ENCODE results near the gene EFNA2. TPM values are rescaled to one million over a fixed set of nuclear protein-coding genes. Genes with fewer than 3 reads are reported as not detected.
"Not testable (repeated sequence)": the region's sequence is repeated elsewhere in the genome, so short reads cannot be mapped to it uniquely, and the experiment has no call there.

EFNA2 gene
- total and polyA plus RNA-seq, 9 donors, result 0.42 to 4.5 (median 2.3) TPM

GRCh38 chr19:1302533-1303239, 17.0 kb downstream of the EFNA2 start:
- 65% methylated on average over 23 of the region's 36 CpGs for WGBS (ENCODE audit: insufficient coverage)
- H3K27me3 ChIP-seq (ENCODE audit: control insufficient read depth, insufficient read depth, low read length), result peaks cover 11% of the 10 kb centered on the region

GRCh38 chr19:1304197-1304924, 18.7 kb downstream of the EFNA2 start:
- no peaks in the 10 kb centered on the region for H3K36me3 ChIP-seq (ENCODE audit: control insufficient read depth, insufficient read depth, low read length)
- 81% methylated on average over 27 of the region's 28 CpGs for WGBS (ENCODE audit: insufficient coverage)
- H3K4me1 ChIP-seq (ENCODE audit: control insufficient read depth, insufficient read depth, low read length), result no peaks in the 10 kb centered on the region

More at GRCh38 chr19:1302533-1303239, 17.0 kb downstream of the EFNA2 start:
- Histone ChIP-seq H3K4me1 (ENCODE audit: control insufficient read depth, insufficient read depth, low read length) (no peaks in the 10 kb centered on the region), H3K27ac (ENCODE audit: low read length) (no peak overlapping the region), H3K9me3 (replicated peaks; ENCODE audit: control insufficient read depth, low read depth, low read length) (no peaks in the 10 kb centered on the region), H3K4me3 (ENCODE audit: low read length) (no peak overlapping the region), H3K36me3 (ENCODE audit: control insufficient read depth, insufficient read depth, low read length) (no peaks in the 10 kb centered on the region)
- no peak for DNase-seq

GRCh38 chr19:1305354-1305753, 19.7 kb downstream of the EFNA2 start:
- DNase-seq; H3K4me1 ChIP-seq (ENCODE audit: control insufficient read depth, insufficient read depth, low read length); H3K9me3 ChIP-seq (replicated peaks; ENCODE audit: control insufficient read depth, low read depth, low read length); H3K27ac ChIP-seq (ENCODE audit: low read length); H3K4me3 ChIP-seq (ENCODE audit: low read length); H3K36me3 ChIP-seq (ENCODE audit: control insufficient read depth, insufficient read depth, low read length): not testable (repeated sequence)
- H3K27me3 ChIP-seq (ENCODE audit: control insufficient read depth, insufficient read depth, low read length), result peaks cover 17% of the 10 kb centered on the region
- WGBS (ENCODE audit: insufficient coverage), result 67% methylated on average over 3 of the region's 9 CpGs

More at GRCh38 chr19:1304197-1304924, 18.7 kb downstream of the EFNA2 start:
- DNase-seq, result no peak
- H3K27me3 ChIP-seq (ENCODE audit: control insufficient read depth, insufficient read depth, low read length), result peaks cover 11% of the 10 kb centered on the region
- H3K4me3 ChIP-seq (ENCODE audit: low read length), result no peak overlapping the region
- no peak overlapping the region for H3K27ac ChIP-seq (ENCODE audit: low read length)
- H3K9me3 ChIP-seq (replicated peaks; ENCODE audit: control insufficient read depth, low read depth, low read length), result no peaks in the 10 kb centered on the region

- DNase-seq, result no peak
- H3K27ac ChIP-seq (ENCODE audit: low read length), result no peak overlapping the region
- 92% methylated on average over 32 of the region's 38 CpGs for WGBS (ENCODE audit: insufficient coverage)
- no peaks in the 10 kb centered on the region for H3K36me3 ChIP-seq (ENCODE audit: control insufficient read depth, insufficient read depth, low read length)
- H3K27me3 ChIP-seq (ENCODE audit: control insufficient read depth, insufficient read depth, low read length), result peaks cover 13% of the 10 kb centered on the region
- no peaks in the 10 kb centered on the region for H3K9me3 ChIP-seq (replicated peaks; ENCODE audit: control insufficient read depth, low read depth, low read length)
- no peak overlapping the region for H3K4me3 ChIP-seq (ENCODE audit: low read length)
- H3K4me1 ChIP-seq (ENCODE audit: control insufficient read depth, insufficient read depth, low read length), result peaks cover 14% of the 10 kb centered on the region
These were observed 21.6 kb downstream of the EFNA2 start for GRCh38 chr19:1307320-1307719.

- 83% methylated on average over 17 of the region's 20 CpGs for WGBS (ENCODE audit: insufficient coverage)
- DNase-seq, result no peak
These were observed 22.2 kb downstream of the EFNA2 start for GRCh38 chr19:1307755-1308303.

GRCh38 chr19:1308718-1309117, 23.0 kb downstream of the EFNA2 start:
- H3K27ac ChIP-seq (ENCODE audit: low read length), result no peak overlapping the region
- DNase-seq, result no peak
- no peaks in the 10 kb centered on the region for H3K36me3 ChIP-seq (ENCODE audit: control insufficient read depth, insufficient read depth, low read length)
- peaks cover 28% of the 10 kb centered on the region for H3K4me1 ChIP-seq (ENCODE audit: control insufficient read depth, insufficient read depth, low read length)
- H3K27me3 ChIP-seq (ENCODE audit: control insufficient read depth, insufficient read depth, low read length), result peaks cover 15% of the 10 kb centered on the region
- H3K9me3 ChIP-seq (replicated peaks; ENCODE audit: control insufficient read depth, low read depth, low read length), result no peaks in the 10 kb centered on the region
- no peak overlapping the region for H3K4me3 ChIP-seq (ENCODE audit: low read length)
- 54% methylated on average over 3 of the region's 11 CpGs for WGBS (ENCODE audit: insufficient coverage)

More at GRCh38 chr19:1307755-1308303, 22.2 kb downstream of the EFNA2 start:
- H3K4me1 ChIP-seq (ENCODE audit: control insufficient read depth, insufficient read depth, low read length), result peaks cover 19% of the 10 kb centered on the region
- no peak overlapping the region for H3K27ac ChIP-seq (ENCODE audit: low read length)
- H3K9me3 ChIP-seq (replicated peaks; ENCODE audit: control insufficient read depth, low read depth, low read length), result no peaks in the 10 kb centered on the region
- H3K36me3 ChIP-seq (ENCODE audit: control insufficient read depth, insufficient read depth, low read length), result no peaks in the 10 kb centered on the region
- H3K27me3 ChIP-seq (ENCODE audit: control insufficient read depth, insufficient read depth, low read length), result peaks cover 12% of the 10 kb centered on the region
- no peak overlapping the region for H3K4me3 ChIP-seq (ENCODE audit: low read length)

GRCh38 chr19:1309977-1310852, 24.5 kb downstream of the EFNA2 start:
- DNase-seq, result no peak
- H3K27ac ChIP-seq (ENCODE audit: low read length), result no peak overlapping the region
- no peaks in the 10 kb centered on the region for H3K36me3 ChIP-seq (ENCODE audit: control insufficient read depth, insufficient read depth, low read length)
- WGBS (ENCODE audit: insufficient coverage), result 49% methylated on average over 13 of the region's 28 CpGs
- no peaks in the 10 kb centered on the region for H3K9me3 ChIP-seq (replicated peaks; ENCODE audit: control insufficient read depth, low read depth, low read length)
- peaks cover 34% of the 10 kb centered on the region for H3K4me1 ChIP-seq (ENCODE audit: control insufficient read depth, insufficient read depth, low read length)
- H3K27me3 ChIP-seq (ENCODE audit: control insufficient read depth, insufficient read depth, low read length), result peaks cover 20% of the 10 kb centered on the region
- no peak overlapping the region for H3K4me3 ChIP-seq (ENCODE audit: low read length)

- Histone ChIP-seq H3K4me1 (ENCODE audit: control insufficient read depth, insufficient read depth, low read length) (peaks cover 38% of the 10 kb centered on the region), H3K9me3 (replicated peaks; ENCODE audit: control insufficient read depth, low read depth, low read length) (no peaks in the 10 kb centered on the region), H3K27me3 (ENCODE audit: control insufficient read depth, insufficient read depth, low read length) (peaks cover 25% of the 10 kb centered on the region), H3K4me3 (ENCODE audit: low read length) (no peak overlapping the region), H3K36me3 (ENCODE audit: control insufficient read depth, insufficient read depth, low read length) (no peaks in the 10 kb centered on the region), H3K27ac (ENCODE audit: low read length) (no peak overlapping the region)
- 70% methylated on average over 16 of the region's 18 CpGs for WGBS (ENCODE audit: insufficient coverage)
- DNase-seq, result no peak
These were observed 25.1 kb downstream of the EFNA2 start for GRCh38 chr19:1310853-1311180.

- no peak overlapping the region for H3K27ac ChIP-seq (ENCODE audit: low read length)
- no peaks in the 10 kb centered on the region for H3K9me3 ChIP-seq (replicated peaks; ENCODE audit: control insufficient read depth, low read depth, low read length)
- H3K4me1 ChIP-seq (ENCODE audit: control insufficient read depth, insufficient read depth, low read length), result peaks cover 43% of the 10 kb centered on the region
- no peaks in the 10 kb centered on the region for H3K36me3 ChIP-seq (ENCODE audit: control insufficient read depth, insufficient read depth, low read length)
- WGBS (ENCODE audit: insufficient coverage), result 58% methylated on average over 19 of the region's 21 CpGs
- H3K27me3 ChIP-seq (ENCODE audit: control insufficient read depth, insufficient read depth, low read length), result peaks cover 33% of the 10 kb centered on the region
- no peak for DNase-seq
- H3K4me3 ChIP-seq (ENCODE audit: low read length), result no peak overlapping the region
These were observed 25.9 kb downstream of the EFNA2 start for GRCh38 chr19:1311543-1312091.
